ENCODE results near the gene BOLA3.

DNA sequence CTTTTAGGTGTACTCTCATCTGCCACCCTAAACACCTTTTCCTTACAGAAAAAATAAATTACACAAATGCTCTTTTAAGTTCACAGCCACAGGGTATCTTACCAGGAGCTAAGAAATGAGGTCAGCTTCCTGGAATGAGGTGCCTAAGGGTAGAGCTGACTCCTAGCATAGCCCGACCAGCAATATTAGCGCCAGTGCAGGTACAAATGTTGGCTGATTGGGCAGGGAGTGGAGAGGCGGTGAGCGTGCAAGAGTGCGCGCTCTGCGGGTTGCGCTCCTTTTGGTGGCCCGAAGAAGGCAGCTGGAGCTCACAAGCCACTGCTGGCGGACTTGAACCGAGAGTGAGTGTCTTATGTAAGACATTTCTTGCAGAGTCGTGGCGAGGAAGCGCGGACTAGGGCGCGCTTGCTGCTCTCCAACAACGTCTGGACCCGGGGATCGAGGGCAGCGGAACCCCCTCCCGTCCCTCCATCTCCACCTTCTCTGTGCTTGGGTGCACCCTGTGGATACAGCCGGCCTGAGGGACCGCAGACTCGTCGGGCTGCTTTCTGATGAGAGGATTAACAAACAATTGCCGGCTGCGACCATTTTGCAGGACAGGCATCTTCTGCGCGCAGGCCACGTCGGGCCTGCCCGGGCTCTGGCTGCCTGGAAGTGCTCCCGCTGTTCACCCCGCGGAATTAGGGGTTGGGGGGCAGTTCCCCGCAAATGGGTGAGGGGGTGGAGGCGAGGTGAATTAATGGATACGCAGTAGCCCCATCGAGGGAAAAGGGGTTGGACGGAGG, 17.3 kb downstream of the BOLA3 start:
- TF ChIP-seq, protein P1, sequence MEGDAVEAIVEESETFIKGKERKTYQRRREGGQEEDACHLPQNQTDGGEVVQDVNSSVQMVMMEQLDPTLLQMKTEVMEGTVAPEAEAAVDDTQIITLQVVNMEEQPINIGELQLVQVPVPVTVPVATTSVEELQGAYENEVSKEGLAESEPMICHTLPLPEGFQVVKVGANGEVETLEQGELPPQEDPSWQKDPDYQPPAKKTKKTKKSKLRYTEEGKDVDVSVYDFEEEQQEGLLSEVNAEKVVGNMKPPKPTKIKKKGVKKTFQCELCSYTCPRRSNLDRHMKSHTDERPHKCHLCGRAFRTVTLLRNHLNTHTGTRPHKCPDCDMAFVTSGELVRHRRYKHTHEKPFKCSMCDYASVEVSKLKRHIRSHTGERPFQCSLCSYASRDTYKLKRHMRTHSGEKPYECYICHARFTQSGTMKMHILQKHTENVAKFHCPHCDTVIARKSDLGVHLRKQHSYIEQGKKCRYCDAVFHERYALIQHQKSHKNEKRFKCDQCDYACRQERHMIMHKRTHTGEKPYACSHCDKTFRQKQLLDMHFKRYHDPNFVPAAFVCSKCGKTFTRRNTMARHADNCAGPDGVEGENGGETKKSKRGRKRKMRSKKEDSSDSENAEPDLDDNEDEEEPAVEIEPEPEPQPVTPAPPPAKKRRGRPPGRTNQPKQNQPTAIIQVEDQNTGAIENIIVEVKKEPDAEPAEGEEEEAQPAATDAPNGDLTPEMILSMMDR (IDR thresholded peaks at IDR 0.05): no peak
- no peak for TF ChIP-seq POLR2A (IDR thresholded peaks at IDR 0.05)
- no peak for TF ChIP-seq POLR2AphosphoS5 (IDR thresholded peaks at IDR 0.05)
- no peak for TF ChIP-seq EP300 (IDR thresholded peaks at IDR 0.05; ENCODE audit: low read depth)

All from transverse colon (tissue), 4 donors.